GM19193 (cell line): ENCODE measurements around the gene LRRC1.

ENCODE experiments used
- POLR2A ChIP-seq: IDR thresholded peaks from 4 replicates; pipeline ENCODE4 v1.6.1; 2011; ENCODE audit not compliant: insufficient read depth, insufficient read length; ENCODE audit errors: extremely low read depth

Gene LRRC1

GRCh38 chr6:53825532-53826321, 30.9 kb downstream of the LRRC1 start:
- no peak for TF ChIP-seq POLR2A

- no peak for TF ChIP-seq POLR2A
Measured at GRCh38 chr6:53827531-53827930, 32.7 kb downstream of the LRRC1 start.

- no peak for TF ChIP-seq POLR2A
Measured at GRCh38 chr6:53828215-53828614, 33.4 kb downstream of the LRRC1 start.

- TF ChIP-seq POLR2A = no peak
Measured at GRCh38 chr6:53828966-53829697, 34.3 kb downstream of the LRRC1 start.

- no peak for TF ChIP-seq POLR2A
Measured at GRCh38 chr6:53829698-53830221, 35.0 kb downstream of the LRRC1 start.

- TF ChIP-seq POLR2A = no peak
Measured at GRCh38 chr6:53830366-53830765, 35.6 kb downstream of the LRRC1 start.

GRCh38 chr6:53831081-53831869, 36.5 kb downstream of the LRRC1 start:
- no peak for TF ChIP-seq POLR2A

GRCh38 chr6:53831936-53832660, 37.3 kb downstream of the LRRC1 start:
- TF ChIP-seq POLR2A = no peak

- no peak for TF ChIP-seq POLR2A
Measured at GRCh38 chr6:53833155-53833554, 38.4 kb downstream of the LRRC1 start.

GRCh38 chr6:53834132-53834531, 39.3 kb downstream of the LRRC1 start:
- no peak for TF ChIP-seq POLR2A

- TF ChIP-seq POLR2A = no peak
Measured at GRCh38 chr6:53837865-53838769, 43.3 kb downstream of the LRRC1 start.

- no peak for TF ChIP-seq POLR2A
Measured at GRCh38 chr6:53840027-53840426, 45.2 kb downstream of the LRRC1 start.
